Epidermal melanocyte (primary cell): ENCODE measurements around the gene YBX3.
A peak's percentile ranks its signal among the peaks of the same experiment; 100 is the strongest.

Experiments used
- DNase-seq: peaks from one replicate; pipeline ENCODE4 v3.0.0; 2011; ENCODE audit warnings: low spot score; ENCODE audit not compliant: insufficient read length

The YBX3 gene

GRCh38 chr12:10721651-10722501 is 1.2 kb downstream of the YBX3 start:
- peak; percentile 72 for DNase-seq

- no peak for DNase-seq
Observed at GRCh38 chr12:10720974-10721650, 2.0 kb downstream of the YBX3 start.

GRCh38 chr12:10719482-10719881 is 3.6 kb downstream of the YBX3 start:
- no peak for DNase-seq

- DNase-seq, result no peak
Observed at GRCh38 chr12:10718279-10718821, 4.8 kb downstream of the YBX3 start.

- DNase-seq, result no peak
Observed at GRCh38 chr12:10717410-10717809, 5.7 kb downstream of the YBX3 start.

- peak; percentile 32 for DNase-seq
Observed at GRCh38 chr12:10716704-10717315, 6.3 kb downstream of the YBX3 start.

GRCh38 chr12:10716277-10716676 is 6.8 kb downstream of the YBX3 start:
- DNase-seq, result no peak

GRCh38 chr12:10715491-10715890 is 7.6 kb downstream of the YBX3 start:
- no peak for DNase-seq

GRCh38 chr12:10709808-10710207 is 13.3 kb downstream of the YBX3 start:
- DNase-seq, result no peak

- DNase-seq, result no peak
Observed at GRCh38 chr12:10708862-10709261, 14.3 kb downstream of the YBX3 start.

- DNase-seq, result no peak
Observed at GRCh38 chr12:10705655-10706054, 17.5 kb downstream of the YBX3 start.

GRCh38 chr12:10701843-10702242 is 21.3 kb downstream of the YBX3 start:
- DNase-seq, result no peak

GRCh38 chr12:10701131-10701681 is 21.9 kb downstream of the YBX3 start:
- no peak for DNase-seq

- DNase-seq, result no peak
Observed at GRCh38 chr12:10700581-10700980, 22.5 kb downstream of the YBX3 start.

- no peak for DNase-seq
Observed at GRCh38 chr12:10697862-10698261, 25.3 kb downstream of the YBX3 start.

- DNase-seq, result no peak
Observed at GRCh38 chr12:10697156-10697555, 26.0 kb downstream of the YBX3 start.

GRCh38 chr12:10690906-10691305 is 32.2 kb downstream of the YBX3 start:
- DNase-seq, result no peak

- no peak for DNase-seq
Observed at GRCh38 chr12:10689146-10689545, 34.0 kb downstream of the YBX3 start.

- DNase-seq, result no peak
Observed at GRCh38 chr12:10688042-10688441, 35.1 kb downstream of the YBX3 start.

- DNase-seq, result peak; percentile 35
Observed at GRCh38 chr12:10673659-10674384, 49.3 kb downstream of the YBX3 start, which contains the start of gene STYK1. STYK1 (minus strand) TSS chr12:10674052; CDS start chr12:10634618, 39,434 bp downstream.
